HEK293T (cell line): ENCODE results near the gene IFI6.

Source experiments
- BHLHE40 ChIP-seq: fragments of 450-650 bp; IDR thresholded peaks from 2 replicates; pipeline ENCODE4 v1.6.1; 2016; ENCODE audit warnings: mild to moderate bottlenecking, moderate library complexity, borderline replicate concordance
- CTBP1 ChIP-seq: fragments of 450-650 bp; IDR thresholded peaks from 2 replicates; pipeline ENCODE4 v1.6.1; 2016; ENCODE audit warnings: borderline replicate concordance
- ELF4 ChIP-seq: fragments of 450-650 bp; IDR thresholded peaks from 2 replicates; pipeline ENCODE4 v1.6.1; 2017; ENCODE audit warnings: antibody characterized with exemption
- FOXA1 ChIP-seq: fragments of 450-650 bp; IDR thresholded peaks from 2 replicates; pipeline ENCODE4 v1.6.1; 2016; ENCODE audit warnings: mild to moderate bottlenecking
- FOXK2 ChIP-seq: fragments of 450-650 bp; IDR thresholded peaks from 2 replicates; pipeline ENCODE4 v1.6.1; 2016; ENCODE audit warnings: mild to moderate bottlenecking
- FOXM1 ChIP-seq: fragments of 450-650 bp; IDR thresholded peaks from 2 replicates; pipeline ENCODE4 v1.6.1; 2017; ENCODE audit warnings: mild to moderate bottlenecking, borderline replicate concordance
- HDGF ChIP-seq: fragments of 450-650 bp; IDR thresholded peaks from 2 replicates; pipeline ENCODE4 v1.6.1; 2017; ENCODE audit warnings: antibody characterized with exemption, borderline replicate concordance
- L3MBTL2 ChIP-seq: fragments of 450-650 bp; conservative IDR thresholded peaks from 2 replicates; pipeline ENCODE4 v1.6.1; 2016; ENCODE audit warnings: mild to moderate bottlenecking
- LEF1 ChIP-seq: fragments of 450-650 bp; IDR thresholded peaks from 2 replicates; pipeline ENCODE4 v1.6.1; 2017; ENCODE audit warnings: mild to moderate bottlenecking, borderline replicate concordance
- NFRKB ChIP-seq: fragments of 450-650 bp; IDR thresholded peaks from 2 replicates; pipeline ENCODE4 v1.6.1; 2016; ENCODE audit warnings: mild to moderate bottlenecking, moderate library complexity
- TARDBP ChIP-seq: fragments of 450-650 bp; IDR thresholded peaks from 2 replicates; pipeline ENCODE4 v1.6.1; 2016
- ZNF384 ChIP-seq: fragments of 450-650 bp; IDR thresholded peaks from 2 replicates; pipeline ENCODE4 v1.6.1; 2016
- TF ChIP-seq, protein P1 (sequence below): fragments of 450-650 bp; IDR thresholded peaks from 2 replicates; pipeline ENCODE4 v1.6.1; 2016

GRCh38 chr1:27672750-27673112 is 739 bp upstream of the IFI6 start:
- TF ChIP-seq FOXA1: no peak
- TF ChIP-seq NFRKB: no peak
- TF ChIP-seq FOXM1: no peak
- no peak for TF ChIP-seq FOXK2
- TF ChIP-seq, protein P1, sequence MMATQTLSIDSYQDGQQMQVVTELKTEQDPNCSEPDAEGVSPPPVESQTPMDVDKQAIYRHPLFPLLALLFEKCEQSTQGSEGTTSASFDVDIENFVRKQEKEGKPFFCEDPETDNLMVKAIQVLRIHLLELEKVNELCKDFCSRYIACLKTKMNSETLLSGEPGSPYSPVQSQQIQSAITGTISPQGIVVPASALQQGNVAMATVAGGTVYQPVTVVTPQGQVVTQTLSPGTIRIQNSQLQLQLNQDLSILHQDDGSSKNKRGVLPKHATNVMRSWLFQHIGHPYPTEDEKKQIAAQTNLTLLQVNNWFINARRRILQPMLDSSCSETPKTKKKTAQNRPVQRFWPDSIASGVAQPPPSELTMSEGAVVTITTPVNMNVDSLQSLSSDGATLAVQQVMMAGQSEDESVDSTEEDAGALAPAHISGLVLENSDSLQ: no peak
- TF ChIP-seq ZNF384: no peak
- no peak for TF ChIP-seq ELF4
- no peak for TF ChIP-seq L3MBTL2
- TF ChIP-seq TARDBP: no peak
- no peak for TF ChIP-seq LEF1
- TF ChIP-seq HDGF: no peak
- no peak for TF ChIP-seq BHLHE40
- TF ChIP-seq CTBP1: no peak
